Peyer's patch (tissue), 4 donors: ENCODE results near the gene MLF1. TPM values are rescaled to one million over a fixed set of nuclear protein-coding genes. Genes with fewer than 3 reads are reported as not detected.

Experiments used
- DNase-seq, 3 donors: peaks; one replicate each; pipeline ENCODE4 v3.0.0-alpha.2; 2017 to 2019
- H3K27ac ChIP-seq, 4 donors: fragments of 200-600 bp; sonication (generic); one replicate each; pipeline ENCODE4 v1.5.1; 2016 to 2019
- H3K27me3 ChIP-seq, 2 donors: fragments of 200-600 bp; sonication (generic); one replicate each; pipeline ENCODE4 v1.5.1; 2019
- H3K36me3 ChIP-seq, 3 donors: fragments of 200-600 bp; sonication (generic); one replicate each; pipeline ENCODE4 v1.5.1; 2016 to 2019
- H3K4me1 ChIP-seq, 4 donors: fragments of 200-600 bp; sonication (generic); one replicate each; pipeline ENCODE4 v1.5.1; 2016 to 2019
- H3K4me3 ChIP-seq, 4 donors: fragments of 200-600 bp; sonication (generic); 1 replicate in 3 of 4; 2 replicates in 1 of 4; pipeline ENCODE4 v1.5.1; 2016 to 2019; ENCODE audit warnings: mild to moderate bottlenecking in 1 of 4
- H3K9me3 ChIP-seq, 4 donors: fragments of 200-600 bp; sonication (generic); one replicate each; pipeline ENCODE4 v1.5.1; 2016 to 2019; ENCODE audit warnings: mild to moderate bottlenecking in 1 of 4
- POLR2A ChIP-seq, 2 donors: fragments of 450-650 bp; IDR thresholded peaks; one replicate each; pipeline ENCODE4 v1.5.1; 2017; ENCODE audit warnings: antibody characterized with exemption in 2 of 2, mild to moderate bottlenecking in 2 of 2, moderate library complexity in 2 of 2
- total RNA-seq, 4 donors: library from RNA; depleted of rRNA; stranded (reverse); fragments of >200 nt; gene quantifications; one replicate each; pipeline ENCODE4 v1.1.0, GENCODE V29; 2016
- TF ChIP-seq, protein P1 (sequence below), 6 experiments: fragments of 450-650 bp in 4 of 6; fragments of 200-600 bp in 2 of 6; sonication (generic) in 1 of 6; IDR thresholded peaks; one replicate each; pipeline ENCODE4 v1.5.1; 2017 to 2019; ENCODE audit warnings: antibody characterized with exemption in 6 of 6, mild to moderate bottlenecking in 3 of 6, moderate library complexity in 1 of 6

The MLF1 gene
- total RNA-seq, 4 donors from 2014 or later, result 1.3 to 4.1 TPM; not detected in 2

- H3K27ac ChIP-seq, result no peak overlapping the region
- H3K4me1 ChIP-seq, result no peaks in the 10 kb centered on the region
- TF ChIP-seq, protein P1, sequence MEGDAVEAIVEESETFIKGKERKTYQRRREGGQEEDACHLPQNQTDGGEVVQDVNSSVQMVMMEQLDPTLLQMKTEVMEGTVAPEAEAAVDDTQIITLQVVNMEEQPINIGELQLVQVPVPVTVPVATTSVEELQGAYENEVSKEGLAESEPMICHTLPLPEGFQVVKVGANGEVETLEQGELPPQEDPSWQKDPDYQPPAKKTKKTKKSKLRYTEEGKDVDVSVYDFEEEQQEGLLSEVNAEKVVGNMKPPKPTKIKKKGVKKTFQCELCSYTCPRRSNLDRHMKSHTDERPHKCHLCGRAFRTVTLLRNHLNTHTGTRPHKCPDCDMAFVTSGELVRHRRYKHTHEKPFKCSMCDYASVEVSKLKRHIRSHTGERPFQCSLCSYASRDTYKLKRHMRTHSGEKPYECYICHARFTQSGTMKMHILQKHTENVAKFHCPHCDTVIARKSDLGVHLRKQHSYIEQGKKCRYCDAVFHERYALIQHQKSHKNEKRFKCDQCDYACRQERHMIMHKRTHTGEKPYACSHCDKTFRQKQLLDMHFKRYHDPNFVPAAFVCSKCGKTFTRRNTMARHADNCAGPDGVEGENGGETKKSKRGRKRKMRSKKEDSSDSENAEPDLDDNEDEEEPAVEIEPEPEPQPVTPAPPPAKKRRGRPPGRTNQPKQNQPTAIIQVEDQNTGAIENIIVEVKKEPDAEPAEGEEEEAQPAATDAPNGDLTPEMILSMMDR (IDR thresholded peaks at IDR 0.05), result no peak
- no peak for TF ChIP-seq POLR2A (IDR thresholded peaks at IDR 0.05)
- H3K9me3 ChIP-seq, result no peaks in the 10 kb centered on the region
- no peak overlapping the region for H3K4me3 ChIP-seq
- DNase-seq, result no peak
- no peaks in the 10 kb centered on the region for H3K36me3 ChIP-seq
- no peaks in the 10 kb centered on the region for H3K27me3 ChIP-seq
Observed at GRCh38 chr3:158631981-158632380, 61.0 kb downstream of the MLF1 start.

- H3K4me1 ChIP-seq, result peaks cover 0 to 8% (median 4%) of the 10 kb centered on the region in 4 donors
- H3K27ac ChIP-seq, result no peak overlapping the region
- H3K27me3 ChIP-seq, result no peaks in the 10 kb centered on the region
- TF ChIP-seq POLR2A (IDR thresholded peaks at IDR 0.05), result no peak
- TF ChIP-seq, protein P1 (IDR thresholded peaks at IDR 0.05), result no peak
- no peak for DNase-seq
- no peak overlapping the region for H3K4me3 ChIP-seq
- no peaks in the 10 kb centered on the region for H3K9me3 ChIP-seq
- H3K36me3 ChIP-seq, result no peaks in the 10 kb centered on the region
Observed at GRCh38 chr3:158640646-158641045, 69.7 kb downstream of the MLF1 start.

- no peak for DNase-seq
- Histone ChIP-seq H3K27me3 (no peaks in the 10 kb centered on the region), H3K36me3 (peaks cover 0 to 13% (median 0%) of the 10 kb centered on the region in 3 donors), H3K27ac (no peak overlapping the region), H3K4me1 (peaks cover 0 to 16% (median 4%) of the 10 kb centered on the region in 4 donors), H3K9me3 (no peaks in the 10 kb centered on the region), H3K4me3 (no peak overlapping the region)
- no peak for TF ChIP-seq POLR2A (IDR thresholded peaks at IDR 0.05)
- TF ChIP-seq, protein P1 (IDR thresholded peaks at IDR 0.05), result no peak
Observed at GRCh38 chr3:158642005-158642404, 71.0 kb downstream of the MLF1 start.

DNA sequence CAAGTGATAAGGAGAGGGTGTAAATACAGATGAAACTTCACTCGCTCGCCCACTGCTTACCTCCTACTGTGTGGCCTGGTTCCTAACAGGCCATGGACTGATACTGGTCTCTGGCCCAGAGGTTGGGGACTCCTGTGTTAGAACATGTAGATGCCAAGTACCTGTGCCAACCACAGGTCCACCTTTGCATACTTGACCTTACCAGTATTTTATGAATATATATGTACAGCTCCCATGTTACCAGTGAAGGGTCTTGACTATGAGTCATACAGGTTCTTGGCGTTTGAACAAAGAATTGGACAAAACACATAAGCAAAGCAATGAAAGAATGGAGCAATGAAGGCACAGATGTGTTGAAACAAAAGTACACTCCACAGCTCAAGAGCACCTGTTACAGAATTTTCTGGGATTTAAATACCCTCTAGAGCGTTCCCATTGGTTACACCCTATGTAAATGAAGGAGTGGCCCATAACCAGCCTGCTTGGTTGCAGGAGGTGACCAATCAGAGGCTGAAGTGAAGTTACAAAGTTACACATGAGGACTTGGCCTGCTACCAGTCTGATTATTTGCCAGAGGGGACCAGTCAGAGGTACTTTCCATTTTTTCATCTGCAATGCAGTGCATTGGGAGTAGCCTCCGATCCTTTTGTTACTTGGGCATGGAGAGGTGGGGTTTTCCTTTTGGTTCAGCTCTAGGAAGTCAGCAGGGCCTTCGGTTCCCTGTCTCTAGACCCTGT lies 71.6 kb downstream of the MLF1 start:
- Histone ChIP-seq H3K36me3 (peaks cover 0 to 14% (median 0%) of the 10 kb centered on the region in 3 donors), H3K4me3 (no peak overlapping the region), H3K27ac (no peak overlapping the region), H3K4me1 (peaks cover 0 to 16% (median 4%) of the 10 kb centered on the region in 4 donors), H3K9me3 (no peaks in the 10 kb centered on the region), H3K27me3 (no peaks in the 10 kb centered on the region)
- TF ChIP-seq, protein P1 (IDR thresholded peaks at IDR 0.05), result no peak
- TF ChIP-seq POLR2A (IDR thresholded peaks at IDR 0.05), result no peak
- DNase-seq, result no peak

DNA sequence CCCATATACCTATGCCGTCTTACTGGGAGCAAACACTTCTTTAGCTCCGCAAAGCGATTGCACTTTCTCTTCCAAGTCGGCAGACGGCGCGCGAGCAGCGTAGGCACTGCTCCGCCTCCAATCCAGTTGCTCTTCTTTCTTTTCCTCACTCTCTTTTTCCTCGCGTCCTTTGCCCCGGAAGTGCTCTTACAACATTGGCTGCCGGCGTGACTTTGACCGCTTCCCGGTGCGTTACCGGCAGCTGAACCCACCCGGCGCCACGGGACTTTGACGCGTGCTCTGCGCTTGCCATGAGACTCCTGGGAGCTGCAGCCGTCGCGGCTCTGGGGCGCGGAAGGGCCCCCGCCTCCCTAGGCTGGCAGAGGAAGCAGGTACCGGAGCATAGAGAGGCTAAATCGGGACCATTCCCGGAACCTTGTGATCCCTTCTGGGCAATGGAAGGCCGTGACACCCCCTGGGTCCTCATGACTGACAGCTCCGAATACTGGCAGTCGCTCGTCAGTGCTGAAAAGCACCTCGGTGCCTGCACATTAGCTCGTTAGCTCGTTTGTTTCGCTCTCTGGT lies 73.4 kb downstream of the MLF1 start, which contains the start of gene GFM1:
Gene GFM1 (plus strand): TSS at position 183 of the 564 bp plus-strand sequence. CDS start 108 bp downstream, at position 291.
- peaks cover 0 to 32% (median 0%) of the 10 kb centered on the region in 3 donors for H3K36me3 ChIP-seq
- peak within 1 kb of the TSS; percentile 71 to 85 (median 78) for H3K27ac ChIP-seq
- DNase-seq, result peak; percentile 91 to 97 (median 93)
- H3K9me3 ChIP-seq, result no peaks in the 10 kb centered on the region
- peak; percentile 47 to 51 for TF ChIP-seq POLR2A (IDR thresholded peaks at IDR 0.05)
- TF ChIP-seq, protein P1 (IDR thresholded peaks at IDR 0.05), result peak; percentile 76 to 90 (median 79)
- H3K4me3 ChIP-seq, result peak within 1 kb of the TSS; percentile 75 to 79 (median 76)
- H3K27me3 ChIP-seq, result no peaks in the 10 kb centered on the region
- peaks cover 0 to 16% (median 4%) of the 10 kb centered on the region in 4 donors for H3K4me1 ChIP-seq
